Left cardiac atrium (tissue), 4 donors: ENCODE measurements around the gene WDFY4. TPM values are rescaled to one million over a fixed set of nuclear protein-coding genes. Genes with fewer than 3 reads are reported as not detected.

Experiments
- ATAC-seq, 2 donors: fragments of 200-7000 bp; cut with Tn5 transposase; one replicate each; pipeline ENCODE4 v1.9.1; 2020; ENCODE audit warnings: mild to moderate bottlenecking in 2 of 2, moderate library complexity in 2 of 2
- DNase-seq: peaks from one replicate; pipeline ENCODE4 v3.0.0-alpha.2; 2020
- intact Hi-C, 2 donors: fragments of 100-400 bp; cut with DNase I; formaldehyde crosslinking; loops; one replicate each; pipeline versions ENCODE4 v1.14.1 to v1.15.1; 2022 to 2023
- total RNA-seq, 2 donors: library from RNA; stranded (reverse); fragmentation: NEBNext Ultra II Directional; extraction: Animal tissue kit (Norgen Biotek cat#: 25700); gene quantifications; one replicate each; pipeline ENCODE4 v1.2.1, GENCODE V29; 2021
- donor health status: DM: no; HTN: yes; CAD: no.
- donor health status: DM: no; HTN: yes; CAD: no; lungs with severe emphysema.
- donor health status: DM: yes; HTN: yes; CAD: no.
- donor health status: Dilated cardiomyopathy.

The WDFY4 gene
- total RNA-seq, 2 donors from 2014 or later, result 2.6 to 3.8 TPM

- ATAC-seq (no peak), DNase-seq (no peak)
- intact Hi-C loops, result no loop called here
Observed at GRCh38 chr10:48681740-48682139, 2.9 kb upstream of the WDFY4 start.

GRCh38 chr10:48682265-48682664 is 2.4 kb upstream of the WDFY4 start:
- no peak for DNase-seq
- intact Hi-C loops, result no loop called here
- no peak for ATAC-seq

GRCh38 chr10:48683424-48683823 is 1.2 kb upstream of the WDFY4 start:
- ATAC-seq, result no peak
- DNase-seq, result no peak
- intact Hi-C loops, result no loop called here

- intact Hi-C loops, result no loop called here
- DNase-seq (no peak), ATAC-seq (no peak)
Observed at GRCh38 chr10:48683868-48684267, 805 bp upstream of the WDFY4 start.

- ATAC-seq (no peak), DNase-seq (no peak)
- intact Hi-C loops, result no loop called here
Observed at GRCh38 chr10:48684463-48684791, 246 bp upstream of the WDFY4 start.

- ATAC-seq, result no peak
- intact Hi-C loops, result no loop called here
- no peak for DNase-seq
Observed at GRCh38 chr10:48685731-48686130, 1.1 kb downstream of the WDFY4 start.

GRCh38 chr10:48690791-48691660 is 6.4 kb downstream of the WDFY4 start:
- no peak for ATAC-seq
- intact Hi-C loops, result no loop called here

GRCh38 chr10:48691812-48692528 is 7.3 kb downstream of the WDFY4 start:
- intact Hi-C loops, result no loop called here
- no peak for DNase-seq
- no peak for ATAC-seq

More at GRCh38 chr10:48690791-48691660, 6.4 kb downstream of the WDFY4 start:
- DNase-seq, result no peak

GRCh38 chr10:48692748-48693147 is 8.1 kb downstream of the WDFY4 start:
- DNase-seq (no peak), ATAC-seq (no peak)

GRCh38 chr10:48693206-48693605 is 8.5 kb downstream of the WDFY4 start:
- intact Hi-C loops, result no loop called here
- no peak for ATAC-seq
- no peak for DNase-seq

More at GRCh38 chr10:48692748-48693147, 8.1 kb downstream of the WDFY4 start:
- intact Hi-C loops, result no loop called here

GRCh38 chr10:48694371-48695030 is 9.8 kb downstream of the WDFY4 start:
- intact Hi-C loops, result no loop called here
- no peak for ATAC-seq
- no peak for DNase-seq

- ATAC-seq (no peak), DNase-seq (no peak)
- intact Hi-C loops, result no loop called here
Observed at GRCh38 chr10:48695636-48696534, 11.2 kb downstream of the WDFY4 start.

GRCh38 chr10:48696535-48696873 is 11.8 kb downstream of the WDFY4 start:
- DNase-seq, result no peak
- no peak for ATAC-seq
- intact Hi-C loops, result no loop called here

- DNase-seq, result no peak
- intact Hi-C loops, result no loop called here
- no peak for ATAC-seq
Observed at GRCh38 chr10:48697091-48697490, 12.4 kb downstream of the WDFY4 start.

GRCh38 chr10:48697821-48698764 is 13.4 kb downstream of the WDFY4 start:
- DNase-seq, result no peak
- intact Hi-C loops, result no loop called here
- ATAC-seq, result peak; percentile 61 to 72

GRCh38 chr10:48699011-48699627 is 14.4 kb downstream of the WDFY4 start:
- DNase-seq (no peak), ATAC-seq (no peak)
- intact Hi-C loops, result no loop called here

GRCh38 chr10:48700071-48700470 is 15.4 kb downstream of the WDFY4 start:
- ATAC-seq (no peak), DNase-seq (no peak)
- intact Hi-C loops, result no loop called here

- ATAC-seq (no peak), DNase-seq (no peak)
- intact Hi-C loops, result no loop called here
Observed at GRCh38 chr10:48700493-48700892, 15.8 kb downstream of the WDFY4 start.
